ENCODE measurements around the gene SPAG16.

SPAG16 gene

GRCh38 chr2:213649176-213649575 lies 364.9 kb downstream of the SPAG16 start:
- TF ChIP-seq GABPA (IDR thresholded peaks at IDR 0.05; ENCODE audit: low read depth) (no peak), SPI1 (IDR thresholded peaks at IDR 0.05; ENCODE audit: borderline replicate concordance, low read depth) (no peak), CTCF (IDR thresholded peaks at IDR 0.05; ENCODE audit: insufficient read depth, low read length) (no peak), REST (IDR thresholded peaks at IDR 0.05; ENCODE audit: insufficient replicate concordance, low read depth) (no peak), POLR2AphosphoS5 (IDR thresholded peaks at IDR 0.05; ENCODE audit: low read depth) (no peak)
- no peaks in the 10 kb centered on the region for H3K27me3 ChIP-seq (ENCODE audit: insufficient read depth, poor library complexity, severe bottlenecking)
- H3K4me3 ChIP-seq (replicated peaks; ENCODE audit: insufficient read depth, low read length), result no peak overlapping the region
- DNase-seq (ENCODE audit: low read depth in 1 of 2, low spot score in 1 of 2), result no peak
- no peak overlapping the region for H3K27ac ChIP-seq (replicated peaks)

- no peak overlapping the region for H3K27ac ChIP-seq (replicated peaks)
- H3K27me3 ChIP-seq (ENCODE audit: insufficient read depth, poor library complexity, severe bottlenecking), result no peaks in the 10 kb centered on the region
- no peak for DNase-seq (ENCODE audit: low read depth in 1 of 2, low spot score in 1 of 2)
- TF ChIP-seq SPI1 (IDR thresholded peaks at IDR 0.05; ENCODE audit: borderline replicate concordance, low read depth) (no peak), GABPA (IDR thresholded peaks at IDR 0.05; ENCODE audit: low read depth) (no peak), REST (IDR thresholded peaks at IDR 0.05; ENCODE audit: insufficient replicate concordance, low read depth) (no peak), CTCF (IDR thresholded peaks at IDR 0.05; ENCODE audit: insufficient read depth, low read length) (no peak)
- H3K4me3 ChIP-seq (replicated peaks; ENCODE audit: insufficient read depth, low read length), result no peak overlapping the region
Observed at GRCh38 chr2:213664817-213665216, 380.6 kb downstream of the SPAG16 start.

DNA sequence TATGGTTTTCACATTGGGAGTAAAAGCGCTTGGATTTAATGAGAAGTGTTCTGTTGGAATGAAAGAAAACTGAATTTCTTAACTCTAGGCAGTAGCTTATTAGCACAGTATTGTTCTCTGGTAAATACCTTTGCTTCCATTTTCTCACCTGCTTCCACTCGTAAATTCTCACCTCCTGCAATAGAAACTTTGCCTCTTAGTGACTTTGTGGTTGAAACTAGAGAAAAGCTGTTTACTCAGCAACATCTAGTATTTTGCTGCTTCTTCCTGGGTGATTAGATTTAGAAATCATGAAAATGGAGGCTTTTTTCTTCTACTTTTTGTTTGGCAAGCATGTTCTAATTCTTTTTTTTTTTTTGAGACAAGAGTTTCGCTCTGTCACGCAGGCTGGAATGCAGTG lies 385.4 kb downstream of the SPAG16 start:
- no peak for DNase-seq (ENCODE audit: low read depth in 1 of 2, low spot score in 1 of 2)
- H3K4me3 ChIP-seq (replicated peaks; ENCODE audit: insufficient read depth, low read length), result no peak overlapping the region
- H3K27me3 ChIP-seq (ENCODE audit: insufficient read depth, poor library complexity, severe bottlenecking), result no peaks in the 10 kb centered on the region
- H3K27ac ChIP-seq (replicated peaks), result no peak overlapping the region
- TF ChIP-seq SPI1 (IDR thresholded peaks at IDR 0.05; ENCODE audit: borderline replicate concordance, low read depth) (no peak), POLR2AphosphoS5 (IDR thresholded peaks at IDR 0.05; ENCODE audit: low read depth) (no peak), GABPA (IDR thresholded peaks at IDR 0.05; ENCODE audit: low read depth) (no peak), REST (IDR thresholded peaks at IDR 0.05; ENCODE audit: insufficient replicate concordance, low read depth) (no peak), CTCF (IDR thresholded peaks at IDR 0.05; ENCODE audit: insufficient read depth, low read length) (no peak)

All from HL-60 (cell line).